IMR-90 (cell line): Measurements from ENCODE around the gene ARL4C. TPM values are rescaled to one million over a fixed set of nuclear protein-coding genes. Genes with fewer than 3 reads are reported as not detected.

Source experiments
- ATAC-seq: fragments of 200-7000 bp; cut with Tn5 transposase; 2 replicates; pipeline ENCODE4 v1.9.1; 2020; ENCODE audit warnings: low read depth, mild to moderate bottlenecking, moderate library complexity
- BruUV-seq: library from RNA; stranded (reverse); fragments of 400-500 nt; replicated peaks from 2 replicates; lab custom pipeline; 2021; lab: Mats Ljungman, UMichigan
- CTCF ChIA-PET: fragments of 300-600 bp; formaldehyde crosslinking; extraction: SDS; loops from one replicate; lab custom pipeline; 2021; ENCODE audit warnings: antibody characterized with exemption; lab: Yijun Ruan, JAX
- POLR2A ChIA-PET: fragments of 300-600 bp; sonication (Branson Sonifier 250); formaldehyde crosslinking; loops from one replicate; lab custom pipeline; 2022; ENCODE audit warnings: antibody characterized with exemption; ENCODE audit not compliant: unreplicated experiment; lab: Charles Lee
- DNase-seq: peaks from one replicate; pipeline ENCODE4 v3.0.0; 2013
- H2AFZ ChIP-seq: replicated peaks from 2 replicates; pipeline ENCODE3; 2013; ENCODE audit warnings: low read length, mild to moderate bottlenecking; ENCODE audit not compliant: poor library complexity
- H2AK5ac ChIP-seq: 2 replicates; pipeline ENCODE4 v1.6.1; 2013; ENCODE audit warnings: low read depth, low read length, inconsistent platforms
- H2AK9ac ChIP-seq: replicated peaks from 2 replicates; pipeline ENCODE3; 2013; ENCODE audit warnings: mild to moderate bottlenecking, low read depth, low read length, moderate library complexity; ENCODE audit not compliant: poor library complexity
- H2BK120ac ChIP-seq: 2 replicates; pipeline ENCODE4 v1.6.1; 2013; ENCODE audit warnings: low read depth, low read length, inconsistent platforms
- H2BK15ac ChIP-seq: 3 replicates; pipeline ENCODE4 v1.6.1; 2013; ENCODE audit warnings: low read depth, low read length, inconsistent platforms
- H2BK20ac ChIP-seq: 2 replicates; pipeline ENCODE4 v1.6.1; 2013; ENCODE audit warnings: low read depth, mild to moderate bottlenecking, inconsistent platforms, low read length, moderate library complexity
- H2BK5ac ChIP-seq: 2 replicates; pipeline ENCODE4 v1.6.1; 2013; ENCODE audit warnings: mild to moderate bottlenecking, low read depth, low read length, inconsistent platforms; ENCODE audit not compliant: poor library complexity, severe bottlenecking
- H3K14ac ChIP-seq: replicated peaks from 2 replicates; pipeline ENCODE4 v1.6.1; 2013; ENCODE audit warnings: low read depth, low read length, inconsistent platforms
- H3K18ac ChIP-seq: 2 replicates; pipeline ENCODE4 v1.6.1; 2013; ENCODE audit warnings: low read depth, low read length, control low read depth
- H3K23ac ChIP-seq: 2 replicates; pipeline ENCODE4 v1.6.1; 2013; ENCODE audit warnings: low read depth, low read length, inconsistent platforms
- H3K27ac ChIP-seq: 2 replicates; pipeline ENCODE4 v1.5.1; 2013; ENCODE audit warnings: mild to moderate bottlenecking, control low read depth, low read length; ENCODE audit not compliant: insufficient read depth
- H3K27me3 ChIP-seq: 2 replicates; pipeline ENCODE4 v1.6.1; 2013; ENCODE audit warnings: low read length; ENCODE audit not compliant: control insufficient read depth, insufficient read depth
- H3K36me3 ChIP-seq: 2 replicates; pipeline ENCODE4 v1.6.1; 2013; ENCODE audit warnings: low read length, mixed read lengths; ENCODE audit not compliant: control insufficient read depth, insufficient read depth
- H3K4ac ChIP-seq: 2 replicates; pipeline ENCODE4 v1.6.1; 2013; ENCODE audit warnings: low read depth, low read length, inconsistent platforms
- H3K4me1 ChIP-seq: 2 replicates; pipeline ENCODE4 v1.6.1; 2013; ENCODE audit warnings: low read length, mixed read lengths; ENCODE audit not compliant: control insufficient read depth, insufficient read depth
- H3K4me2 ChIP-seq: 2 replicates; pipeline ENCODE4 v1.6.1; 2013; ENCODE audit warnings: low read depth, mild to moderate bottlenecking, control low read depth, low read length, moderate library complexity
- H3K4me3 ChIP-seq: 2 replicates; pipeline ENCODE4 v1.5.1; 2013; ENCODE audit warnings: low read depth, mild to moderate bottlenecking, control low read depth, low read length, moderate library complexity; ENCODE audit not compliant: insufficient read depth
- H3K56ac ChIP-seq: 2 replicates; pipeline ENCODE4 v1.6.1; 2013; ENCODE audit warnings: low read length, inconsistent platforms; ENCODE audit not compliant: insufficient read depth; ENCODE audit errors: extremely low read depth
- H3K79me1 ChIP-seq, 2 experiments: 2 replicates each; pipeline ENCODE4 v1.6.1; 2013; ENCODE audit warnings: low read length in 2 of 2, inconsistent platforms in 1 of 2, low read depth in 1 of 2
- H3K9ac ChIP-seq: 2 replicates; pipeline ENCODE4 v1.6.1; 2013; ENCODE audit warnings: low read depth, low read length, control low read depth
- H3K9me1 ChIP-seq: 2 replicates; pipeline ENCODE4 v1.6.1; 2013; ENCODE audit warnings: low read length, inconsistent platforms; ENCODE audit not compliant: insufficient read depth
- H3K9me3 ChIP-seq: 2 replicates; pipeline ENCODE4 v1.6.1; 2013; ENCODE audit warnings: low read length; ENCODE audit not compliant: control insufficient read depth, insufficient read depth
- H4K20me1 ChIP-seq: 2 replicates; pipeline ENCODE4 v1.6.1; 2013; ENCODE audit warnings: low read length, inconsistent platforms; ENCODE audit not compliant: insufficient read depth
- H4K5ac ChIP-seq: 2 replicates; pipeline ENCODE4 v1.6.1; 2013; ENCODE audit warnings: mild to moderate bottlenecking, low read depth, low read length, control low read depth
- H4K8ac ChIP-seq, 2 experiments: 2 replicates each; pipeline ENCODE4 v1.6.1; 2013; ENCODE audit warnings: low read depth in 2 of 2, low read length in 2 of 2, control low read depth in 1 of 2, inconsistent platforms in 1 of 2
- H4K91ac ChIP-seq: 2 replicates; pipeline ENCODE4 v1.6.1; 2013; ENCODE audit warnings: low read depth, low read length, inconsistent platforms; ENCODE audit not compliant: insufficient read depth
- BHLHE40 ChIP-seq: fragments of 150-350 bp; IDR thresholded peaks from 2 replicates; pipeline ENCODE4 v1.6.1; 2016; ENCODE audit warnings: mild to moderate bottlenecking, low read depth, low read length
- CEBPB ChIP-seq: IDR thresholded peaks from 2 replicates; pipeline ENCODE4 v1.6.1; 2012; ENCODE audit warnings: low read depth, low read length, improper control_type of control experiment
- CHD1 ChIP-seq: IDR thresholded peaks from 2 replicates; pipeline ENCODE4 v1.6.1; 2012; ENCODE audit warnings: low read depth, low read length, improper control_type of control experiment
- MAFK ChIP-seq: IDR thresholded peaks from 2 replicates; pipeline ENCODE4 v1.6.1; 2012; ENCODE audit warnings: low read depth, low read length, improper control_type of control experiment
- MAZ ChIP-seq: IDR thresholded peaks from 2 replicates; pipeline ENCODE4 v1.6.1; 2012; ENCODE audit warnings: low read depth, mild to moderate bottlenecking, low read length, improper control_type of control experiment, moderate library complexity, borderline replicate concordance
- MXI1 ChIP-seq: IDR thresholded peaks from 2 replicates; pipeline ENCODE4 v1.6.1; 2012; ENCODE audit warnings: low read depth, mild to moderate bottlenecking, low read length, moderate library complexity, borderline replicate concordance
- RCOR1 ChIP-seq: IDR thresholded peaks from 2 replicates; pipeline ENCODE4 v1.6.1; 2012; ENCODE audit warnings: mild to moderate bottlenecking, low read length, improper control_type of control experiment; ENCODE audit not compliant: insufficient replicate concordance
- WGBS, 2 experiments: methylation state at CpG; one replicate each; pipeline versions ENCODE4 v1.1.5 to v1.1.7; 2013; ENCODE audit warnings: missing lambda C conversion rate in 2 of 2; ENCODE audit not compliant: insufficient read length in 1 of 2; ENCODE audit errors: extremely low coverage in 2 of 2; 5-methylcytosine and 5-hydroxymethylcytosine counted together
- dilution Hi-C: fragments of 300-500 bp; cut with HindIII; formaldehyde crosslinking; loops from one replicate; pipeline ENCODE4 v1.14.3; 2018; ENCODE audit warnings: low sequenced_read_pairs; ENCODE audit not compliant: unreplicated experiment
- in situ Hi-C: fragments of 300-500 bp; cut with MboI; formaldehyde crosslinking; loops from 3 replicates; pipeline ENCODE4 v1.14.3; 2019; ENCODE audit warnings: low sequenced_read_pairs, inconsistent platforms, mixed read lengths
- intact Hi-C: fragments of 100-400 bp; cut with micrococcal nuclease; formaldehyde crosslinking; loops from 2 replicates; pipeline ENCODE4 v1.10.0; 2022
- polyA plus RNA-seq, 3 experiments: library from polyadenylated mRNA; depleted of rRNA; stranded (reverse); fragments of >200 nt; gene quantifications; 2 replicates each; pipeline ENCODE4 v1.2.3, GENCODE V29; 2012; ENCODE audit warnings: low replicate concordance in 1 of 3
- total RNA-seq: library from RNA; depleted of rRNA; stranded (reverse); fragments of >200 nt; gene quantifications from 2 replicates; pipeline ENCODE4 v1.2.3, GENCODE V29; 2012
- TF ChIP-seq, protein P1 (sequence below): fragments of 150-350 bp; IDR thresholded peaks from 2 replicates; pipeline ENCODE4 v1.6.1; 2017; ENCODE audit warnings: mild to moderate bottlenecking, antibody characterized with exemption, low read length, low read depth
- TF ChIP-seq, protein P2 (sequence below): fragments of 150-350 bp; IDR thresholded peaks from 2 replicates; pipeline ENCODE4 v1.6.1; 2016; ENCODE audit warnings: low read depth, mild to moderate bottlenecking, low read length, moderate library complexity, borderline replicate concordance

Gene ARL4C
- total and polyA plus RNA-seq, 2 of the 4 experiments (the other 2 are of a cell fraction) = 7.7 to 8.2 TPM

DNA sequence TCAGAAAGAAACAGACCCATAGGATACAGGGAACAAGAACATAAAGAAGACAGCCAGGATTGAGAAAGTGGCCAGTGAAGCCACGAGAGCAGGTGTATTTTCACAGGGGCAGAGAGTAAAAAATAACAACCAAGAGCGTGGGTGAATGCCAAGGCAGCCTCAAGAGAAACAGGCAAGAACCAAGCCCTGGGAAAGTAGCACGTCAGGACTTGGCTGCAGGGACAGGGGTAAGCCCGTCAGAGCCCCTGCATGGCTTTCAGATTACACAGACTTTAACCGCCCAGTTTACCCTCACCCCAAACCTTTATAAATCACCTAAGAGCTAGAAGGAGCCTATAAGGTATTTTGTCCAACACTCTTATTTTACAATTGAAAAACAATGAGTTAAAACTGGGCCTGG is 43.7 kb downstream of the ARL4C start:
- WGBS, 2 experiments = 92% methylated on average over 2 of the region's 5 CpGs; no CpG with 5 or more reads in 1 of the 2 experiments
- no peak overlapping the region for H2AK9ac ChIP-seq
- no peak overlapping the region for H4K5ac ChIP-seq
- no peak overlapping the region for H4K8ac ChIP-seq
- intact Hi-C loops = no loop called here
- TF ChIP-seq MAZ (no peak), CHD1 (no peak), CEBPB (no peak), MXI1 (no peak), MAFK (no peak), RCOR1 (no peak), BHLHE40 (no peak)
- TF ChIP-seq, protein P1, sequence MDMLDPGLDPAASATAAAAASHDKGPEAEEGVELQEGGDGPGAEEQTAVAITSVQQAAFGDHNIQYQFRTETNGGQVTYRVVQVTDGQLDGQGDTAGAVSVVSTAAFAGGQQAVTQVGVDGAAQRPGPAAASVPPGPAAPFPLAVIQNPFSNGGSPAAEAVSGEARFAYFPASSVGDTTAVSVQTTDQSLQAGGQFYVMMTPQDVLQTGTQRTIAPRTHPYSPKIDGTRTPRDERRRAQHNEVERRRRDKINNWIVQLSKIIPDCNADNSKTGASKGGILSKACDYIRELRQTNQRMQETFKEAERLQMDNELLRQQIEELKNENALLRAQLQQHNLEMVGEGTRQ = no peak
- TF ChIP-seq, protein P2, sequence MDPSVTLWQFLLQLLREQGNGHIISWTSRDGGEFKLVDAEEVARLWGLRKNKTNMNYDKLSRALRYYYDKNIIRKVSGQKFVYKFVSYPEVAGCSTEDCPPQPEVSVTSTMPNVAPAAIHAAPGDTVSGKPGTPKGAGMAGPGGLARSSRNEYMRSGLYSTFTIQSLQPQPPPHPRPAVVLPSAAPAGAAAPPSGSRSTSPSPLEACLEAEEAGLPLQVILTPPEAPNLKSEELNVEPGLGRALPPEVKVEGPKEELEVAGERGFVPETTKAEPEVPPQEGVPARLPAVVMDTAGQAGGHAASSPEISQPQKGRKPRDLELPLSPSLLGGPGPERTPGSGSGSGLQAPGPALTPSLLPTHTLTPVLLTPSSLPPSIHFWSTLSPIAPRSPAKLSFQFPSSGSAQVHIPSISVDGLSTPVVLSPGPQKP = no peak
- peak overlapping the region; percentile 34; the same call in 1 of the 2 replicates for H3K18ac ChIP-seq
- H3K4me2 ChIP-seq = no peak overlapping the region
- H2BK120ac ChIP-seq = peak overlapping the region; percentile 85; the same call in 1 of the 2 replicates
- peak overlapping the region; percentile 42; the same call in 1 of the 2 replicates for H2AK5ac ChIP-seq
- peak overlapping the region; percentile 73; the same call in 1 of the 3 replicates for H2BK15ac ChIP-seq
- H3K56ac ChIP-seq = no peak overlapping the region
- dilution Hi-C loops = no loop called here
- ChIA-PET CTCF (no interaction called here), POLR2A (no interaction called here)
- ATAC-seq (no peak), DNase-seq (no peak)
- H3K9me1 ChIP-seq = peaks cover 12% of the 10 kb centered on the region; the same call in 1 of the 2 replicates
- peak overlapping the region; percentile 51 for H3K4ac ChIP-seq
- 0 out of 2 replicates have a peak overlapping the region, but pooled peaks have one; percentile 19 for H3K14ac ChIP-seq
- H2BK20ac ChIP-seq = peak overlapping the region; percentile 45
- H2BK5ac ChIP-seq = peak overlapping the region; percentile 22
- H3K4me3 ChIP-seq = no peak overlapping the region
- H4K91ac ChIP-seq = 0 out of 2 replicates have a peak overlapping the region, but pooled peaks have one; percentile 20
- no peaks in the 10 kb centered on the region for H3K36me3 ChIP-seq
- in situ Hi-C loops = no loop called here
- no TSS peak for BruUV-seq
- no peak overlapping the region for H3K27ac ChIP-seq
- H3K23ac ChIP-seq = no peak overlapping the region; the same call in 1 of the 2 replicates
- no peak overlapping the region for H3K9ac ChIP-seq
- no peaks in the 10 kb centered on the region for H4K20me1 ChIP-seq
- no peaks in the 10 kb centered on the region for H3K27me3 ChIP-seq
- peaks cover 15% of the 10 kb centered on the region for H3K4me1 ChIP-seq
- no peak overlapping the region for H2AFZ ChIP-seq
- H3K9me3 ChIP-seq = no peaks in the 10 kb centered on the region
- H3K79me1 ChIP-seq = no peaks in the 10 kb centered on the region
